Stimulated activated naive CD4-positive, alpha-beta T cell (primary cell): ENCODE measurements around the gene SYNDIG1.

Source experiments
- DNase-seq, 6 experiments: peaks; one replicate each; lab custom pipeline; 2025; lab: John Stamatoyannopoulos, UW

SYNDIG1 gene

DNA sequence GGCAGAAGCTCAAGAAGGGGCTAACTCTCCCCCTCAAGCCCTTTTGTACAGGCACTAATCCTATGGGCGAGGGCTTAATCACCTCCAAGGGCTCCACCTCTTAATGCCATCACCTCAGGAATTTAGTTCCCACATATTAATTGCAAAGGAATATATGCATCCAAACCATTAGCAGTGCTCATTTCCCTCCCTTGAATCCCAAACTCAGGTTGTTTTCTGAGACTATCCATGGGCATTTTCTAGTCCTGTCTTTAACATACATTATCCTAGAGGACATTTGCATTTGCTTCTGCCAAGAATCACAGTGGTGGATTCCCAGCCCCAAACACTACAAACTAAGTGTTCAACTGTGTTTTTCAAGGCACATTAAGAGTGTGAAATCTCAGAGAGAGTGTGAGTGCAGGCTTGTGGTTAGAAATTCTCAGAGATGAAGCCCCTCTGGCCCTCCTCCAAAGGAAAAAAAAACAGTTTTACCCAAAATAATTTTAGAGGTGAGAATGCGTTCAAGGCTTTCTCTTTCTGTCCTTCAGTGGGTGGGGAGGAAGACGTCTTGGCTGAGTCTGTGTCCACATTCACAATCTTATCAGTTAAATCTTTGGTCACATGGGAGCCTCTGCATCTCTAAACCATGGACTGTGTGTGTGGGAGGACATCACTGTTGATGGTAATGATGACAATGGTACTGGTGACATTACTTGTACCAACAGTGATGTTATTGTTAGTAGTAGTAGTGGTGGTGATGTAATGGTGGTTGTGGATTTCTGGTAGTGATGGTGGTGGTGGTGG is 59.3 kb downstream of the SYNDIG1 start:
- no peak for DNase-seq

GRCh38 chr20:24529369-24529719 is 59.9 kb downstream of the SYNDIG1 start:
- no peak for DNase-seq

- no peak for DNase-seq
Measured at GRCh38 chr20:24530131-24530680, 60.8 kb downstream of the SYNDIG1 start.

DNA sequence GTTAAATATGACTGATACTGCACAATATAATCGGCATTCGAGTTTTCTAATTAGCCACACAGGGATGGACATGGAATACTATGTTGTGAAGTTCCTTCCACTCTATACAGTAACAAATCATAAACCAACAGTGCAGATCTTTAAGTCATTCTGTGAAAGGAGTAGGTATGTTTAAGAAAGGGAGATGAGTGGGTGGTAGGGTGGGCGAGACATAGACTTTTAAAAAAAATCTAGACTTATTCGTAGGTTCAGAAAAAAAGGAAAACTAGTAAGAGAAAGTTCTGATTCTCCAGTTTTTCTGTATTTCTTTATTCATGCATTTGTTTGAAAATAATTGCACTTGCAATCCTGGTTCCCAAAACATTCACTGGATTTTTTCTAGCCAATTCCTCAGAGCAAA is 61.8 kb downstream of the SYNDIG1 start:
- DNase-seq: no peak

DNA sequence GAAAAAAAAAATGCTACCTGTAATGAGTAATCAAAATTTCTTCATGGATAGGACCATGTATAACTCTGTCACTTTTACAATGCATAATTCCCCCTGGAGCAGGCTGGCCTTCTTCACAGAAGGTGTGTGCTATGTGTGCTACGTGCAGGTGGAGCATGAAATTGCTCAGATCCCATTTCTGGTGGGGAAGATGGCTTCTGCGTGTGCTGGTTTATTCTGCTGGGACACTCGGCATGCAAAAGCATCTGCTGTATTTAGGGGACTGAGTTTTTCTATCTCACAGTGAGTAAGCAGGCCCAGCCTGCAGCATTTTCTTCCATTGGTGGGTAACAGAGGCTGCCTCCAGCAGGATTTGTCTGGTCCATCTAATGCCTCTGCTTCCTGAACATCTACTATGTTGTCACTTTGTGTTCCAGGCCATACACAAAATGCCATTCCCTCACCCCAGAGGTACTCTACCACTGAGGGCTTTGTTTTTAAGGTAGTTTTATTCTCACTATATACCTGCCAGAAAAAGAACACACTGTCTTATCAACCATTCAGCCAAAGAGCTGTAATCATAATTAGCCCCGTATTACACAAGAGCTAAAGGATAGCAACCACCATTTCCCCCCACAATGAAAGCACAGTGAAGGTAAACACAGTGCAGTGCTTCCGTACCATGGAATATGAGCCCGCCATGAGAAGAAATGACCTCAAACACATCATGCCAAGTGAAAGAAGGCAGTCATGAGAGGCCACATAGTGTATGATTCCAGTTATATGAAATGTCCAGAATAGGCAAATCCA is 62.4 kb downstream of the SYNDIG1 start:
- DNase-seq: no peak

DNA sequence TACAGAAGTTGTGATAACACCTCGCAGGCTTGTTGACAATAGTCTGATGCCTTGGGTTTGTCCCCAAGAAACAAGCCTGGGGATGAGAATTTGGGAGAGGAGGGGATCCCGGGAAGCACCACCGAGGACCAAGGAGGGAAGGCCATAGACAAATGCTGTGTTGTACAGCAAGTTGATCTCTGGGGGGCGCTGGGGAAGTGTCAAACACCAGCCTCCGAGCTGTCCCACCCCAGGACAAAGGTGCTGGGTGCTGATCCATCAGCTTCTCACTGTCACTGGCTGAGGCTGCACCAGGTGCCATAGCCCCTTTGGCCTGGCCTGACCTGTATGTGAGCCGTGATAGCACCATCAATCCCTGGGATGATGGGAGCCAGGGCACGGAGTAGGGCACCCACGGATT is 64.0 kb downstream of the SYNDIG1 start:
- DNase-seq: no peak

- DNase-seq: no peak
Measured at GRCh38 chr20:24534282-24534681, 64.9 kb downstream of the SYNDIG1 start.

DNA sequence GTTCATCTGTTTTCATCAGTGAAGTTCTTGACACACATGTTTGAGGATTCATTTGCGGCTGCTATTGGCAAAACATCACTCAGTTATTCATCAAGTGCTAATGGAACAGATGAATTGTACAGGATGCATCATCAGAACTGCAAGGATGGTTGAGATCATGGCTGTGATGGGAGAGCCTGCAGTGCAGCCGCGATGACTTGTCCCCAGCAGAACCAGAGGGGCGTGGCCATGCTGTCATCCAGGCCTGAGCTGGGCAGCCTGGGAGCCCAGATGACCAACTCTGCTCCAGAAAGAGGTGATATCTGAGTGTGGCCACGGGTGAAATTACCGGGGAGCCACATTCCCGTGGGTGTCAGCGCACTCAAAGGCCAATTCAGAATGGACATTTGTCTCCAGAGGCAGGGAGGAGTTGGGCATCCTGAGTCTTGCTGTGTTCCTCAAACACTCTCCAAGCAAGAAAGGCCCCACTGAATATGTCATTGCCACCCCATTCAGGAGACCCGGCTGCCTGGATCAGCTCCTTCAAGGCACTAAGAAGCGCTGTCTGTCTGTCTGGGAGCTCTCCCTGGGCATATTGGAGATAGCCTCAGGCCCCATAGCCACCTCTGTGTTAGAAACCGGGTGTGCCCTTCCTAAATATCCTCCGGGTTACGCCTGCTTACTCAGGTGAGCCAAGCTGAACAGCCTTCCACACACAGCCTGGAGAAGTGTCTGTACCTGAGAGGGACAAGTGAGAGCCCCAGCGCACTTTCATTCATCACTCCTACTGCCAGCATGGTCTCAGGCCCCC is 66.7 kb downstream of the SYNDIG1 start:
- no peak for DNase-seq

DNA sequence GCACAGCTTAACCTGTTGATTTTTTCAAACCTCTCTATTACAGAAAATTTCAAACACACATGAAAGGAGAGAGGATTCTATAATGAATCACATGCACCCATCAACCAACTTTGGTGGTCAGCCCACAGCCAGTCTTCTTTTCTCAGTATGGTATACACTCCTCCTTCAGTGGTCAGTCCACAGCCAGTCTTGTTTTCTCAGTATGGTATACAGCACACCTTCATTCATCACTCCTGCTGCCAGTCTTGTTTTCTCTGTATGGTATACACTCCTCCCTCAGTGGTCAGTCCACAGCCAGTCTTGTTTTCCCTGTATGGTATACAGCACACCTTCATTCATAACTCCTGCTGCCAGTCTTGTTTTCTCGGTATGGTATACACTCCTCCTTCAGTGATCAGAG is 67.8 kb downstream of the SYNDIG1 start:
- DNase-seq: no peak

DNA sequence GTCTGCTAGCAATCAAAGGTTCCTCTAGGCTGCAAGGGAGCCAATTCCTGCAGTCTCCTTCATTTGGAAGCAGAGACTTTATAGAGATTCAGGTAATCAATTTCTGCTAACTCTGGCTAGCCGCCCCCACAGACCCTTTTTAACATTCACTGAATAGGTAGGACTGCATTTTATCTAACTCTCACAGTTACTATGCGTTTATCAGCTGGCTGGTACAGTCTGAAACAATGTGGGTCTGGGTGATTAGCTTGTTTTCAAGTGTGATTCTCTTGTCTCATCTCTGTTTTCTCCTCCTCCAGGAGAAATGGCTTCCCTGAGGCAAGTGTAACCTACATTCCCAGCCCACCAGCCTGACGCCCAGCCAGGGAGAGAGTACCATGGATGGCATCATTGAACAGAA is 73.3 kb downstream of the SYNDIG1 start:
- DNase-seq: no peak

DNA sequence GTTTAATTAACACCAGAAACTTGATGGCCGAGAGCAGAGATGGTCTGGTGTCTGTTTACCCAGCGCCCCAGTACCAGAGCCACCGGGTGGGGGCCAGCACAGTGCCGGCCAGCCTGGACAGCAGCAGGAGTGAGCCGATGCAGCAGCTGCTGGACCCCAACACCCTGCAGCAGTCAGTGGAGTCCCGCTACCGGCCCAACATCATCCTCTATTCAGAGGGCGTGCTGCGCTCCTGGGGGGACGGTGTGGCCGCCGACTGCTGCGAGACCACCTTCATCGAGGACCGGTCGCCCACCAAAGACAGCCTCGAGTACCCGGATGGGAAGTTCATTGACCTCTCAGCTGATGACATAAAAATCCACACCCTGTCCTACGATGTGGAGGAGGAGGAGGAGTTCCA is 73.7 kb downstream of the SYNDIG1 start:
- DNase-seq: no peak

DNA sequence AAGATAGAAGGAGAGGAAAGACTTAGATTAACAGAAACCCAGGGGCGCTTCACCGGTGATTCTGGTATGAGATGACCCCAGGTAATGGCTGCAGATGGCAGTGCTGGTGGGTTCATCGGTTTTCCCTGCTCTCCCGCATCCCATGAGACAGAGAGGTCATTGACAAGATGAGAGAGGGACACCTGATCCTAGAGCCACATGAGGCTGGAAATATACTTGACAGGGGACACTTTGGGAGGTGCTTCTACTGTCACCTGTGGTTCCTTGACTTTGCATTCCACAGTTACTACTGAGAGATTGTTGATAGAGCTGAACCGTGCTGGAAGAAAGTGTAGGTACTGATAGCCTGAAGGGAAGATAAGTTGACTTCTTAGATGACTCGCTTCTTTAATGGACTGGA is 74.3 kb downstream of the SYNDIG1 start:
- DNase-seq: no peak

DNA sequence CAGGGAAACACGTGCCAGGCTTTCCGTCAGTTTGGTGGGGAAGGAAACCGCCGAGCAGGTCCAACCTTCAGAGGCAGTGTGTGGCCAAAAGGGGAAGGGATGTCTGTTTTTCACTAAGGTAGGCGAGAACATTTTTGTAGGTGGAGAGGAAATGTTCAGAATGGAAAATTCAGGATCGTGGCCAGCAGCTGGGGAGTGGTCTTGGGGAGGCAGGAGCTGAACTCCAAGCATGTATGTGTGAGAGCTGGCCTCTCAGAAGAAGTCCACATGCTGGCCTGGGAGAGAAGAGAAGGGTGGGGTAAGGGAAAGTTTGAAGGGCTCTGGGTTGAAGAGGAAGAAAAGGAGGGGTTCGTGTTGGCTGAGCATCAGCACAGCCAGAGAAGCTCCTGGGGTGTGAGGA is 74.9 kb downstream of the SYNDIG1 start:
- no peak for DNase-seq

DNA sequence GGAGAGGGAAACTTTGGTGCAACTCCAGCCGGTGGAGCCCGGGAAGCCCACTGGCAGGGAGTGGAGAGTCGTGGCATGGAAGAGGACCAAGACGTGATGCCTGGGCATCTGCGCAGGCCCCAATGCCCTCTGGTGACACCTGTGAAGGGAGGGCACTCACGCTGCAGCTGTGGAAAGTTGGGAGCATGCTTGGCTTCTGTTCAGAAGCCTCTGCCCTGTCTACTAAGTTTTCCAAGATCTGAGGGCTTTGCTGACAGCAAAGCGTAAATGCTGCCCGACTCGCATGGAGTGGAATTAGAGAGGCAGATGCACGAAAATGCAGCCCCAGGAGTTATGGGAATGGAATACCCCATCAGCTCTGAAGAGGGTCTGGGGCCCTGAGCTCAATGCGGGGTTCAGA is 75.7 kb downstream of the SYNDIG1 start:
- DNase-seq: no peak

GRCh38 chr20:24546232-24546892 is 76.9 kb downstream of the SYNDIG1 start:
- no peak for DNase-seq

GRCh38 chr20:24547967-24548366 is 78.5 kb downstream of the SYNDIG1 start:
- DNase-seq: no peak

DNA sequence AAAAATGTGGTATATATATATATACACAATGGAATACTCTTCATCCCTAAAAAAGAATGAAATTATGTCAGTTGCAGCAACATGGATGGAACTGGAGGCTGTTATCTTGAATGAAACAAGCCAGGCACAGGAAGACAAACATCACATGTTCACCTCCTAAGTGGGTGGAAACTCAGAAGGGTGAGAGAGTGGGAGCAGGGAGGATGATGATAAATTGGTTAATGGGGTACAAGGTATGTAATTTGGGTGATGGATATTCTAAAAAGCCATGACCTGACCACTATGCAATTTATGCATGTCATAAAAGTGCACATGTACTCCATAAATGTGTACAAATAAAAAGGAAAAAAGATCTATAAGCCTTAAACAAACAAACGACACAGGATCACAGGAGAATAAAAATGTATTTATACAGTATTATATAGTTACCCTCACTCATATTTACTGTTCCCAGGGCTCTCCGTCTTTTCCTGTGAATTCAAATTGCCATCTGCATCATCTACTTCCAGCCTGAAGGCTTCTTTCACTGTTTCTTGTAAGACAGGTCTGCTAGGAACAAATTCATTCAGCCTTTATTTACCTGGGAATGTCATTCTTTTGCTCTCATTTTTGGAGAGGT is 89.8 kb downstream of the SYNDIG1 start:
- no peak for DNase-seq

- DNase-seq: no peak
Measured at GRCh38 chr20:24560571-24561491, 91.4 kb downstream of the SYNDIG1 start.

- DNase-seq: no peak
Measured at GRCh38 chr20:24565835-24566351, 96.5 kb downstream of the SYNDIG1 start.

DNA sequence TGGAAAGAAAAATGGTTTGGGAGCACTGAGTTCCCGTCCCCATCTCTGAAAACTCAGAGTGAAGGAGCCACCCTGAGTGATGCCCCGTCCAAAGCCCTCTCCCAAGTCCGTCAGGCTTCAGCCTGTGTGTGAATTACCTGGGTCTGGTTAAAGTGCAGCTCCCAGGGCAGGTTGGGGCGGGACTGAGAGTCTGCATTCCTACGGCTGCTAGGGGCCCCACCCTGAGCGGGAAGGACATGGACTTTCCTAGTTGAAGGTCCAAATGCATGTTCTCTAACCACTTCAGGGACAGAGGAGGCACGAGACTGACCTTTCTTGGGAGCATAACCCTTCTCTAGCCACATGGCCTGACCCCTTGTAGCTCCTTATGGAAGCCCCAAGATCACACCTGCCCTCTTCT is 97.2 kb downstream of the SYNDIG1 start:
- DNase-seq: no peak
